GM04504 (cell line): ENCODE data around the gene CITED4.
"Not testable (repeated sequence)": the region's sequence is repeated elsewhere in the genome, so short reads cannot be mapped to it uniquely, and the experiment has no call there.

Source experiments
- DNase-seq: peaks from one replicate; pipeline ENCODE4 v3.0.0-alpha.2; 2012; ENCODE audit warnings: low read depth

Gene CITED4

GRCh38 chr1:40862008-40862863 lies at the start of gene CITED4:
CITED4 (minus strand) TSS chr1:40862363; CDS start chr1:40862127, 236 bp downstream.
- peak; percentile 69 for DNase-seq

DNA sequence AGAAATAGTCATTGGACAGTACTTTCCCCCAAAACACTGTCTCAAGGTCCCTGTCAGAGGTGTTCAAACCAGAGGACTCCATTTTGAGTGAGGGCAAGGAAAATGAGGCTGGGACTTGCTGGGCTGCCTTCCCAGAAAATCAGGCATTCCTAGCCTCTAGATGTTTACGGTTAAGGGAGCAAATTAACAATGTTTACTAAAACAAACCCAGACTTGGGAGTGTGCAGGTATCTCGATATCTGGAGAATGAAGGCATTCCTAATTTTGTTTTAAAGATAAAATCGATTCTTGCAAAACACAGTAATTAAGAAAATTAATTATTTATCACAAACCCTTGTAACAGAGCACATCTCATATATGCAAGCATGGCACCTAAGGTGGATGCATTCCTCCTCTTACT lies 48.9 kb upstream of the CITED4 start:
- DNase-seq: no peak

DNA sequence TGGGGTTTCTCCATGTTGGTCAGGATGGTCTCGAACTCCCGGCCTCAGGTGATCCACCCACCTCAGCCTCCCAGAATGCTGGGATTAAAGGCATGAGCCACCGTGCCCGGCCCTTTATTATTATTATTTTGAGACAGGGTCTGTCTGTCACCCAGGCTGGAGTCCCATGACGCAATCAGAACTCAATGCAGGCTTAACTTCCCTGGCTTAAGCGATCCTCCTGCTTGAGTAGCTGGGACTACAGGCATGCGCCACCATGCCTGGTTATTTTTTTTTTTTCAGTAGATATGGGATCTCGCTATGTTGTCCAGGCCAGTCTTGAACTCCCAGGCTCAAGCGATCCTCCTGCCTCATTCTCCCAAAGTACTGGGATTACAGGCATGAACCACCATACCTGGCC lies 47.1 kb upstream of the CITED4 start:
- no peak for DNase-seq

- no peak for DNase-seq
Observed at GRCh38 chr1:40908350-40908749, 46.2 kb upstream of the CITED4 start.

DNA sequence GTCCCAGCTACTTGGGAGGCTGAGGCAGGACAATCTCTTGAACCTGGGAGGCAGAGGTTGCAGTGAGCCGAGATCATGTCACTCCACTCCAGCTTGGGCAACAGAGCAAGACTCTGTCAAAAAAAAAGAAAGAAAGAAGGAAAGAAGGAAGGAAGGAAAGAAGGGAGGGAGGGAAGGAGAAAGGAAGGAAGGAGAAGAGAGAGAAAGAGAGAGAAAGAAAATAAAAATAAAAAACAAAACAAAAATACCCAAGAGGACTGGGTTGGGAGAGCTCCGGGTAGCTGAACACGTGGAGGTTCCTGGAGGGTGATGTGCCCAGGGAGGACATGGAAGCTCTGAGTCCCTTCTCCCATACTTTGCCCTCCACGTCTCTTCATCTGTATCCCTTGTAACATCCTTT lies 45.7 kb upstream of the CITED4 start:
- DNase-seq: no peak

DNA sequence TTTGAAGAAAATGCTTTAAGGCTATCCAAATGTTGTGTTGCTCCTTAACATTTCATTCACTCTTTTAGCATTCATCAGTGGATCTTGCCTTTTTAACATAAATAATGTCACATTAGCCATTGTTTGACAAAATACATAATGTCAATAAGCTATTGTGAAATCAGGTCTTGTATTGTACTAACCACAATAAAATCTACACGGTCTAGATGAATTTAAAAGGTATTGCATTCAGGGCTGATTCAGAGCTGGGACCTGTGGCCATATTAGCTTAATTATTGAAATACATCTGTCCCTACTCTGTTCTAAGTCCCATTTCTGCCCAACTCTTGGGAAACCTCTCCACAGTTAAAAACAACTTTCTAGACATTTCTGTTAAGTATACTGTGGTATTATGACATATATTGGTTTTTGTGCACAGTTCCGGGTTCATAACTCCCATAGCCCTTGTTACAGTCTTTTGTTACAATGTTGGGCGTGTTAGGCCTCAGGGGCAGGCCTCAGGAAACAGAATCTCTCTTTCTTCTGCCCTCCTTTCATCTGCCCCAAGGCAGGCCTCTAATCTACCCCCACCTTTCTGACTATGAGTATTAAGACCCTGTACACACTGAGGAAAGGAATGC lies 44.7 kb upstream of the CITED4 start:
- no peak for DNase-seq

- DNase-seq: no peak
Observed at GRCh38 chr1:40905061-40905460, 42.9 kb upstream of the CITED4 start.

DNA sequence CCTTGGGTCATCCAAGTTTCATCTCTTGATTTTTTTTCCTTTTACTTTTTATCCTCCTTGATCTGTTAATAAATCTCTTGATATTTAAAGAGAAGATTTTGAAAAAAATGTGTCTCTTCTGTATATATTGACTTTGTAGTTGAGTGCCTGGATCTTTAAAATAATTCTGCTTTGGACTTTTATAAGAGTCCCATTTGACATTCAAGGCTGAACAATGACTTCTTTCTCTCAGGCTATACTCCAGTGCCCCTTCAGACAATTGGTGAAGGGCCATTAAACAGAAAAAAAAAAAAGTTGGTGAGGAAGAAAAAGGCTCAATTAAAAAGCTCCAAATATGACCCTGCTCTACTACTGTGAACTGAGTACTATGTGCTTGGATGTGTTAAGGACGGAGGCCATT lies 40.9 kb upstream of the CITED4 start:
- DNase-seq: no peak

DNA sequence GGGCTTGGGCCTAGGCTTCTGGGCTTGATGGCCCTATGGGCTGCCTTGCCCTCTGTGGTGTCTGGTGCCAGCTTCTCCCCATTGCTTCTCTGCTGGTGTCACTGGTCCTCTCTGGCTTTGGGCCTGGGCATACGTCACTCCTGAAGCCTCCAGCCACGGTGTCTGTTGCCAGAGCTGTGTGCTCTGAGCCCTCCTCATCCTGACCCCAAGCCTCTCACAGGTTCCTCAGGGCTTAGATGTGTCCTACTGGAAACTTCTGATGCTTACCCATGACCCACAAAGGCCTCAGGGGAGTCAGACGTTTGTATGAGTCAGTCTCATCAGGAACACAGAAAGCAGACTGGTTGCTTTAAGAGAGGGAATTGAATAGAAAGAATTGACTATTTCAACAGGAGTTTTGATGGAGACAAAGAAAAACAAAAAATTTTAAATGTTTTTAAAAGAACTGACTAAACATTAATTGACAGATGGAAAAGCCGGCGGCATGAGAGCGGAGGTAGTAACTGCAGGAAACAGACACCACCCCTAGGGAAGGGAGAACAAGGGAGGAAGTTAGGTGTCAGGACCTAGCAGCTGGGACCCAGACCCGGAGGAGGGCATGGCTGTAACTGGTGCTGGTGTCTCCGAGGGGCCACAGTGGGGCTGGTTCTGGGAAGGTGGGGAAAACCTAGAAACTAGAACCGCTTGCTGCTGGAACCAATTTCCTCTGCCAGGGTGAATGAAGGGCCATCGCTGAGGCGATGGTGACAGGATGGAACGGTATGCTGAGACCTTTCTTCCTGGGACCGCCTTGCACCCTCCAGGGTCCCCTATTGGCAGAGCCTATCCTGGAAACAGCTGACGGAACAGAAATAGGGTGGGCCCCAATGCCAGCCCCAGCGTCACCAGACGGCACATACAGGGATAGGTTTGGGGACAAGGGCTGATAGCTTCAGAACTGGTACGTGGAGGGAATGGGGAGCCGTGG lies 40.0 kb upstream of the CITED4 start:
- peak; percentile 15 for DNase-seq

DNA sequence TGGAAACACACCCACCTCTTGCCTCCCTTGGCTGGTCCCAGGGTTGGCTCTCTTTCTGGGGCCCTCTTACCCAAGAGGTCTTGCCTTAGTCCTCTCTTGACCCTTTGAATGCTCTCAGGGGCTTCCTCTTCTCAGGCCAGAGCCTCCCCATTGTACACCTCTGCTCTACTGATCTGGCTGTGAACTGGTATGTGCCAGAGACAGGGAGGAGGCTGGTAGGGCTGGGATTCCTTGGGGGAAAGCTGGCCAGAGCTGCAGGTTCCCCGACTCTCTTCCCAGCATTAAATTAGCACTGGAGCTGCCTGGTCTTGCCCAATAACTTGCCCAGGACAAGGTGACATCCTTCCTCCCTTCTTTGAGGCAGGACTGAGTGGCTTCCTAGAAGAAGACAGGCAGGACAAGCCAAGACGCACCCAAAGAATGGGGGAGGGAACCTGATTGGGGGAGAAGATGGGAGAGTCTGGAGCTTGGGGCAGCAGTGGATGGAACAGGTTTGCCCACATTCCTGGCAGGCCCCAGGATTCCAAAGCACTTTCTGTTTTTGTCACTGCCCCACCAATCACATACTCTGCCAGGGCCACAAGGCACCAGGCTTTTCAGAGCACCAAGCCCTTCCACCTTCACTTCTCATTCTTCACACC lies 37.2 kb upstream of the CITED4 start:
- no peak for DNase-seq

DNA sequence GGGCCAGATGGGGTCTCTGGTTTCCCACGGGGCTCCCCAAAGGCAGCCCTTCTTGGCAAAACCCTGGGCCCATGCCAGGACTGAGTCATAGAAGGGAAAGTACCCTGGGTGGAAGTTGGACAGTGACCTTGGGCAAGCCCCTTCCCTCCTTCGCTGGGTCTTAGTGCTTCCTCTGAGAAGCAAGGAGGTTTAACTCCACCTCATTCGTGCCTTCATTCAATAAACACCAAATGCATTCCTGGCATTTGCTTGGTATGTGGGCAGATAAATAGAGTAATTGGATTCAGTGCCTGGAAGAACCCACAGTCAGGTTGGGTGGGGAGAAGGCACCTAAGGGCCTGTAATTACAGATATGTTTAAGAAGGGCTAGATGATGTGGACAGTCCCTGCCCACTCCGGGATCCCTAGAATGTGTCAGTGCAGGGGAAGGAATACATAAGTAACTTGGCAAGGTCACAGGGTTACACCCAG lies 36.3 kb upstream of the CITED4 start:
- DNase-seq: no peak

DNA sequence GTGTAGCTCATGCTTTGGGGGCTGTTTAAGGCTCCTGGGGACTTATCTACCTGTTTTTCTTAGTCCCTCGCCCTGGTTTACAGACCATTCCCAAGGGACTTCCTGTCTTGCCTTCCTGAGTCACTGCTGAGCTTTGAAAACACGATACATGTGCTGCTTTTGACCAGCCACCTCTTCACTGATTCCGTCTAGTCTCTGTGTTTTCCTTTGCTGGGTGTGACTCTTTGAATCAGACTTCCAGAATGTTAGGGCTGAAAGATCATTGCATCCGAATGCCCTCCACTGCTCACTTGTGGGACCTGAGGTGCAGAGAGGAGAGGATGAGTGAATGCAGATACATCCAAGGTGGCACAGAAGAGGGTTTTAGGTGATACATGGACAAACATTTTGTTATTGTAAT lies 35.4 kb upstream of the CITED4 start:
- DNase-seq: no peak

GRCh38 chr1:40896482-40896881 lies 34.3 kb upstream of the CITED4 start:
- no peak for DNase-seq

DNA sequence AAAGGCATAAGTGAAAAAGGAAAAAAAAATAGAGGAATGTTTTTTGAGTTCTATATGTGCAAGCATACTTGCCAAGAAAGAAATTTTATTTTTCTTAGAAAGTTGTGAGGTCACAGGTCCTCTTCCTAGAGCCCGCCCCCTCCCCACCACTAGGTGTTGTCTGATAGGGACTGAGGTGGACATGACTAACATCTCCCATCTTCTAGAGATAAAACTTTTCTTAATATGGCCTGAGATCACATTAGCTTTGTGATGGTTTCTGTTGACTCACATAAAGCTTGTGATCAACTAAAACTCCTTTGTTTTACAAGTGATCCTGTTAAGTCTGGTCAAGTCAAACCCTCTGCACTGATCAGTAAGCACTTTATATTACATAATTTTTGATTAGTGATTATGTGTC lies 33.4 kb upstream of the CITED4 start:
- DNase-seq: no peak

GRCh38 chr1:40894858-40895257 lies 32.7 kb upstream of the CITED4 start:
- DNase-seq: not testable (repeated sequence)

DNA sequence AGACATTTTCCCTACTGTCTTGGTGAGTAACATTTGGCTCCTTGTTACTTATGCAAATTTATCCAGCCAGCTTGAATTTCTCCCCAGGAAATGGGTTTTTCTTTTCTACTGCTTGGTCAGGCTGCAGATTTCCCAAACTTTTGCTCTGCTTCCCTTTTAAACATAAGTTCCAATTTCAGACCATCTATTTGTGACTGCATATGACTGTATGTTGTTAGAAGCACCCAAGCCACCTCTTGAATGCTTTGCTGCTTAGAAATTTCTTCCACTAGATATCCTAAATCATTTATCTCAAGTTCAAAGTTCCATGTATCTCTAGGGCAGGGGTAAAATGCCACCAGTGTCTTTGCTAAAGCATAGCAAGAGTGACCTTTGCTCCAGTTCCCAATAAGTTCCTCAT lies 32.3 kb upstream of the CITED4 start:
- no peak for DNase-seq

DNA sequence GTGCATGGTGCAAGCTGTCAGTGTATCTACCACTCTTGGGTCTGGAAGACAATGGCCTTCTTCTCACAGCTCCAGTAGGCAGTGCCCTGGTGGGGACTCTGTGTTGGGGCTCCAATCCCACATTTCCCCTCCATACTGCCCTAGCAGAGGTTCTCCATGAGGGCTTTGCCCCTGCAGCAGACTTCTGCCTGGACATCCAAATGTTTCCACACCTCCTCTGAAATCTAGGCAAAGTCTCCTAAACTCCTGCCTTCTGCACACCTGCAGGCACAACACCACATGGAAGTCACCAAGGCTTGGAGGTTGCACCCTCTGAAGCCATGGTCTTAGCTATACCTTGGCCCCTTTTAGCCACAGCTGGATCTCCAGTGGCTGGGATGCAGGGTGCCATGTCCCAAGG lies 31.8 kb upstream of the CITED4 start:
- no peak for DNase-seq

GRCh38 chr1:40892354-40892753 lies 30.2 kb upstream of the CITED4 start:
- DNase-seq: no peak

GRCh38 chr1:40890771-40891170 lies 28.6 kb upstream of the CITED4 start:
- DNase-seq: no peak

DNA sequence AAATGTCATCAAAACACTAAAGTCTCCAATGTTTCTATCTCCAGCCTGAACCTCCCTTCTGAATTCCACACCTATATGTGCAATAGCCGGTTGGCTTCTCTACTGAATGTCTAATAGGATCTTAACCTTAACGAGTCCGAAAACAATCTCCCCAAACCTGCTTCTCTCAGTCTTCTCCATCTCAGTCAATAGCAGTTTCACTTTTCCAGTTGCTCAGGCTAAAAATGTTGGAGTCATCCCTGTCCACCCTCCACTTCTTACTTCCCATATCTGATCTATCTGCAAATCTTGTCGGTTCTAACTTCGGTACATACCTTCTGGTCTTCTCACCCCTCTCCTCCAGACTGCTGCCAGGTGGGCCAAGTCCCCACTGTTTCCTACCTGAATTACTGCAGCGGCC lies 25.5 kb upstream of the CITED4 start:
- DNase-seq: no peak

DNA sequence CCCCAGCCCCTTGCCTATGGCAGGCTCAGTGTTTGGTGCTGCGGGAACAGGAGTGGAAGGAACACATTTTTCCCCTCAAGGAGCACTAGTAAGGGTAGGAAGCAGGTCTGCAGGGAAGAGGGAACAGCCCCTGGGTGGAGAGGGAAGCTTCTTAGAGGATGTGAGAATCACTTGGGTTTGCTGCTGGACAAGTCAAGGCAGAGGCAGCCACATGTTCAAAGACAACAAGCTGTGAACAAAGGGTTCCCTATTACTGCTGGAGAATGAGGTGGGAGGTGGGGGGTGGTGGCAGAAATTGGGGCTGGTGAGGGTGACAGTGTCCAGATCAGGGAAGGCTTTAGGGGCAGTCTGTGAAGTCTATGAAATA lies 24.8 kb upstream of the CITED4 start:
- DNase-seq: no peak
